HCT116 (cell line): Measurements from ENCODE around the gene ADAP2. TPM values are rescaled to one million over a fixed set of nuclear protein-coding genes. Genes with fewer than 3 reads are reported as not detected.

ENCODE experiments used
- ATAC-seq: fragments of 200-7000 bp; cut with Tn5 transposase; 2 replicates; pipeline ENCODE4 v1.9.1; 2020; ENCODE audit warnings: mild to moderate bottlenecking, moderate library complexity
- BruUV-seq: library from RNA; stranded (reverse); fragments of 400-500 nt; replicated peaks from 2 replicates; lab custom pipeline; 2021; lab: Mats Ljungman, UMichigan
- CTCF ChIA-PET: fragments of 300-600 bp; sonication (Branson Sonifier 250); formaldehyde crosslinking; loops from one replicate; lab custom pipeline; 2021; ENCODE audit warnings: antibody characterized with exemption; lab: Charles Lee
- POLR2A ChIA-PET: fragments of 300-600, 350-600 bp; sonication (Branson Sonifier 250); formaldehyde crosslinking; loops from one replicate; lab custom pipeline; 2021; ENCODE audit warnings: antibody characterized with exemption; lab: Charles Lee
- RAD21 ChIA-PET, 2 experiments: fragments of 300-600 bp; sonication (Branson Sonifier 250); formaldehyde crosslinking; loops; one replicate each; lab custom pipeline; 2023; ENCODE audit warnings: low total read pairs in 2 of 2; ENCODE audit not compliant: uncharacterized antibody in 2 of 2, unreplicated experiment in 2 of 2, low non-redundant PET in 1 of 2; lab: Charles Lee
- DNase-seq: peaks from one replicate; pipeline ENCODE4 v3.0.0-alpha.2; 2010; ENCODE audit warnings: low read depth, low spot score
- H2AFZ ChIP-seq: fragments of 200-600 bp; shearing (Covaris generic), sonication (generic); 2 replicates; pipeline ENCODE4 v1.6.1; 2017; ENCODE audit warnings: low read depth, mixed run types, mixed read lengths, antibody characterized with exemption, low read length; ENCODE audit not compliant: poor library complexity, severe bottlenecking
- H3K27ac ChIP-seq: 2 replicates; pipeline ENCODE4 v1.5.1; 2012; ENCODE audit warnings: low read depth, low read length
- H3K27me3 ChIP-seq: fragments of 200-600 bp; sonication (generic); 2 replicates; pipeline ENCODE4 v1.6.1; 2016; ENCODE audit warnings: mixed run types, low read length, mixed read lengths; ENCODE audit not compliant: insufficient read depth
- H3K36me3 ChIP-seq, 2 experiments: fragments of 200-500 bp in 1 of 2; fragments of 200-600 bp in 1 of 2; sonication (Bioruptor generic) in 1 of 2; sonication (generic) in 1 of 2; 2 replicates each; pipeline versions ENCODE4 v1.5.1 to v1.6.1; 2014 to 2016; ENCODE audit warnings: low read length in 2 of 2, inconsistent platforms in 1 of 2, mixed read lengths in 1 of 2, mixed run types in 1 of 2; ENCODE audit not compliant: insufficient read depth in 2 of 2, control insufficient read depth in 1 of 2
- H3K4me1 ChIP-seq, 2 experiments: fragments of 200-600 bp in 1 of 2; sonication (generic) in 1 of 2; 2 replicates each; pipeline versions ENCODE4 v1.5.1 to v1.6.1; 2012 to 2017; ENCODE audit warnings: low read length in 2 of 2, inconsistent platforms in 1 of 2, mild to moderate bottlenecking in 1 of 2, mixed read lengths in 1 of 2, mixed run types in 1 of 2, moderate library complexity in 1 of 2; ENCODE audit not compliant: insufficient read depth in 2 of 2, control insufficient read depth in 1 of 2
- H3K4me2 ChIP-seq: fragments of 200-600 bp; sonication (generic); 2 replicates; pipeline ENCODE4 v1.6.1; 2017; ENCODE audit warnings: mixed run types, low read length, mixed read lengths
- H3K4me3 ChIP-seq, 2 experiments: fragments of 200-600 bp in 1 of 2; sonication (generic) in 1 of 2; replicated peaks in 1 of 2; 2 replicates each; pipeline ENCODE4 v1.5.1; 2011 to 2016; ENCODE audit warnings: low read length in 2 of 2, control low read depth in 1 of 2, low read depth in 1 of 2, mild to moderate bottlenecking in 1 of 2, mixed read lengths in 1 of 2, mixed run types in 1 of 2
- H3K79me2 ChIP-seq: fragments of 200-600 bp; sonication (generic); 2 replicates; pipeline ENCODE4 v1.6.1; 2017; ENCODE audit warnings: mild to moderate bottlenecking, mixed run types, low read length, moderate library complexity, mixed read lengths; ENCODE audit not compliant: insufficient read depth
- H3K9ac ChIP-seq: fragments of 200-600 bp; sonication (generic); 2 replicates; pipeline ENCODE4 v1.6.1; 2016; ENCODE audit warnings: low read length, mixed read lengths
- H3K9me2 ChIP-seq: fragments of 200-600 bp; sonication (generic), shearing (Covaris generic); 2 replicates; pipeline ENCODE4 v1.6.1; 2017; ENCODE audit warnings: mixed run types, mild to moderate bottlenecking, moderate library complexity; ENCODE audit not compliant: insufficient read depth
- H3K9me3 ChIP-seq, 2 experiments: fragments of 200-500 bp in 1 of 2; fragments of 200-600 bp in 1 of 2; sonication (Bioruptor generic) in 1 of 2; sonication (generic) in 1 of 2; 2 replicates each; pipeline ENCODE4 v1.6.1; 2014 to 2017; ENCODE audit warnings: low read length in 2 of 2, mixed read lengths in 2 of 2, inconsistent platforms in 1 of 2, low read depth in 1 of 2, mild to moderate bottlenecking in 1 of 2, mixed run types in 1 of 2, moderate library complexity in 1 of 2; ENCODE audit not compliant: control insufficient read depth in 1 of 2, insufficient read depth in 1 of 2
- H4K20me1 ChIP-seq: fragments of 200-600 bp; sonication (generic), shearing (Covaris generic); 2 replicates; pipeline ENCODE4 v1.6.1; 2017; ENCODE audit warnings: mixed run types, mild to moderate bottlenecking, moderate library complexity; ENCODE audit not compliant: insufficient read depth
- CBX3 ChIP-seq: IDR thresholded peaks from 2 replicates; pipeline ENCODE4 v1.6.1; 2012; ENCODE audit warnings: low read depth
- CTCF ChIP-seq, 3 experiments: fragments of 200-600 bp in 1 of 3; sonication (generic) in 1 of 3; IDR thresholded peaks in 2 of 3; conservative IDR thresholded peaks in 1 of 3; 2 replicates each; pipeline ENCODE4 v1.5.1; 2012 to 2017; ENCODE audit warnings: low read depth in 2 of 3, low read length in 2 of 3, antibody characterized with exemption in 1 of 3, borderline replicate concordance in 1 of 3, control low read depth in 1 of 3, mild to moderate bottlenecking in 1 of 3, mixed read lengths in 1 of 3, mixed run types in 1 of 3, moderate library complexity in 1 of 3; ENCODE audit not compliant: insufficient read depth in 1 of 3
- EGR1 ChIP-seq: IDR thresholded peaks from 2 replicates; pipeline ENCODE4 v1.6.1; 2012; ENCODE audit warnings: low read depth
- EZH2phosphoT487 ChIP-seq: fragments of 200-600 bp; IDR thresholded peaks from 2 replicates; pipeline ENCODE4 v1.6.1; 2018; ENCODE audit warnings: antibody characterized with exemption, borderline replicate concordance
- JUND ChIP-seq: IDR thresholded peaks from 2 replicates; pipeline ENCODE4 v1.6.1; 2012
- MAX ChIP-seq: IDR thresholded peaks from 2 replicates; pipeline ENCODE4 v1.6.1; 2012
- POLR2A ChIP-seq: IDR thresholded peaks from 2 replicates; pipeline ENCODE4 v1.7.0; 2011; ENCODE audit warnings: borderline replicate concordance; ENCODE audit not compliant: insufficient read depth, insufficient read length; ENCODE audit errors: extremely low read depth
- POLR2AphosphoS5 ChIP-seq: IDR thresholded peaks from 2 replicates; pipeline ENCODE4 v1.6.1; 2011; ENCODE audit warnings: mild to moderate bottlenecking, low read depth, low read length, moderate library complexity
- RAD21 ChIP-seq: IDR thresholded peaks from 2 replicates; pipeline ENCODE4 v1.6.1; 2012; ENCODE audit warnings: low read depth, mild to moderate bottlenecking
- REST ChIP-seq: IDR thresholded peaks from 2 replicates; pipeline ENCODE4 v1.6.1; 2012; ENCODE audit warnings: low read depth
- SRF ChIP-seq: IDR thresholded peaks from 2 replicates; pipeline ENCODE4 v1.6.1; 2012; ENCODE audit warnings: low read depth
- YY1 ChIP-seq: IDR thresholded peaks from 2 replicates; pipeline ENCODE4 v1.6.1; 2011; ENCODE audit warnings: low read length, low read depth, moderate library complexity, mild to moderate bottlenecking; ENCODE audit not compliant: insufficient replicate concordance; ENCODE audit errors: extremely low read depth
- ZNF274 ChIP-seq: fragments of 200-500 bp; sonication (Bioruptor generic); IDR thresholded peaks from 2 replicates; pipeline ENCODE4 v1.6.1; 2014; ENCODE audit warnings: mild to moderate bottlenecking, low read depth, low read length, inconsistent platforms
- intact Hi-C: fragments of 100-400 bp; cut with micrococcal nuclease; formaldehyde crosslinking; loops from 2 replicates; pipeline ENCODE4 v1.10.0; 2022
- total RNA-seq: library from RNA; stranded (reverse); gene quantifications from one replicate; pipeline ENCODE4 v1.2.1, GENCODE V29; 2021; ENCODE audit not compliant: unreplicated experiment

The ADAP2 gene
- total RNA-seq, 1 experiment from 2014 or later: 17.2 TPM

- H3K9me3 ChIP-seq: no peaks in the 10 kb centered on the region
- ChIA-PET CTCF (no interaction called here), RAD21 (no interaction called here), POLR2A (interaction anchor here (0.6 kb wide), 1 partner anchor 25 kb away, joined by 3 read pairs; no protein-coding TSS in a partner anchor)
- no peak overlapping the region for H3K4me3 ChIP-seq
- no peaks in the 10 kb centered on the region for H4K20me1 ChIP-seq
- intact Hi-C loops: no loop called here
- H3K36me3 ChIP-seq: peaks cover 3 to 8% of the 10 kb centered on the region in 2 experiments; a peak in 2 of 4 replicates
- H2AFZ ChIP-seq: no peak overlapping the region
- no peaks in the 10 kb centered on the region for H3K9me2 ChIP-seq
- no peak for TF ChIP-seq SRF
- no peak for TF ChIP-seq EGR1
- H3K9ac ChIP-seq: no peak overlapping the region
- DNase-seq: no peak
- no TSS peak for BruUV-seq
- ATAC-seq: no peak
- H3K27ac ChIP-seq: no peak overlapping the region
- H3K4me2 ChIP-seq: no peak overlapping the region
- H3K79me2 ChIP-seq: no peaks in the 10 kb centered on the region
- H3K27me3 ChIP-seq: no peaks in the 10 kb centered on the region
- H3K4me1 ChIP-seq: no peaks in the 10 kb centered on the region
Observed at GRCh38 chr17:30939051-30939689, 17.4 kb downstream of the ADAP2 start.

GRCh38 chr17:30942308-30943079 lies 20.7 kb downstream of the ADAP2 start:
- ChIA-PET CTCF (no interaction called here), POLR2A (no interaction called here), RAD21 (no interaction called here)
- H3K9ac ChIP-seq: no peak overlapping the region
- H3K27ac ChIP-seq: no peak overlapping the region
- no peaks in the 10 kb centered on the region for H3K4me1 ChIP-seq
- intact Hi-C loops: no loop called here
- no peaks in the 10 kb centered on the region for H3K9me3 ChIP-seq
- H3K4me3 ChIP-seq: no peak overlapping the region
- H3K27me3 ChIP-seq: no peaks in the 10 kb centered on the region
- no peak overlapping the region for H3K4me2 ChIP-seq
- no peak overlapping the region for H2AFZ ChIP-seq
- BruUV-seq: no TSS peak
- no peak for ATAC-seq
- DNase-seq: no peak
- H4K20me1 ChIP-seq: no peaks in the 10 kb centered on the region
- H3K9me2 ChIP-seq: no peaks in the 10 kb centered on the region
- no peaks in the 10 kb centered on the region for H3K79me2 ChIP-seq
- H3K36me3 ChIP-seq: no peaks in the 10 kb centered on the region
- TF ChIP-seq CTCF (IDR thresholded peaks at IDR 0.05 in 2 of 3, conservative IDR thresholded peaks at IDR 0.05 in 1 of 3; ENCODE audit: borderline replicate concordance in 1 of 3, insufficient read depth in 1 of 3, low read depth in 2 of 3, low read length in 2 of 3) (no peak), MAX (no peak), EZH2phosphoT487 (no peak), POLR2AphosphoS5 (no peak), POLR2A (no peak), YY1 (no peak), RAD21 (no peak), JUND (no peak), ZNF274 (no peak), REST (no peak), CBX3 (no peak)
